ENCODE results near the gene APLP1.
A peak's percentile ranks its signal among the peaks of the same experiment; 100 is the strongest.
"Not testable (repeated sequence)": the region's sequence is repeated elsewhere in the genome, so short reads cannot be mapped to it uniquely, and the experiment has no call there.

The APLP1 gene

GRCh38 chr19:35852029-35852780 lies 16.2 kb upstream of the APLP1 start, which contains the start of gene NPHS1:
Gene NPHS1, minus strand, starts transcription at chr19:35852504. Its CDS starts 667 bp downstream, at chr19:35851837.
- DNase-seq (ENCODE audit: low spot score): no peak

GRCh38 chr19:35853038-35853756 lies 15.2 kb upstream of the APLP1 start:
- peak; percentile 78 for DNase-seq (ENCODE audit: low spot score)

- no peak for DNase-seq (ENCODE audit: low spot score)
Measured at GRCh38 chr19:35856546-35857149, 11.7 kb upstream of the APLP1 start, which contains the start of gene KIRREL2. Gene KIRREL2, plus strand, starts transcription at chr19:35856911. Its CDS starts 209 bp downstream, at chr19:35857120.

GRCh38 chr19:35858311-35858710 lies 10.1 kb upstream of the APLP1 start:
- DNase-seq (ENCODE audit: low spot score): no peak

GRCh38 chr19:35859414-35859813 lies 9.0 kb upstream of the APLP1 start:
- DNase-seq (ENCODE audit: low spot score): no peak

- DNase-seq (ENCODE audit: low spot score): no peak
Measured at GRCh38 chr19:35860436-35860817, 7.9 kb upstream of the APLP1 start.

- DNase-seq (ENCODE audit: low spot score): no peak
Measured at GRCh38 chr19:35860818-35861639, 7.3 kb upstream of the APLP1 start.

GRCh38 chr19:35861640-35862160 lies 6.7 kb upstream of the APLP1 start:
- DNase-seq (ENCODE audit: low spot score): no peak

GRCh38 chr19:35862528-35862927 lies 5.8 kb upstream of the APLP1 start:
- no peak for DNase-seq (ENCODE audit: low spot score)

GRCh38 chr19:35863018-35863417 lies 5.4 kb upstream of the APLP1 start:
- no peak for DNase-seq (ENCODE audit: low spot score)

GRCh38 chr19:35868823-35869326 lies 501 bp downstream of the APLP1 start:
- DNase-seq (ENCODE audit: low spot score): peak; percentile 23

- peak; percentile 91 for DNase-seq (ENCODE audit: low spot score)
Measured at GRCh38 chr19:35869327-35870123, 1.2 kb downstream of the APLP1 start.

- DNase-seq (ENCODE audit: low spot score): not testable (repeated sequence)
Measured at GRCh38 chr19:35870124-35870736, 1.9 kb downstream of the APLP1 start.

GRCh38 chr19:35870798-35871197 lies 2.4 kb downstream of the APLP1 start:
- DNase-seq (ENCODE audit: low spot score): no peak

GRCh38 chr19:35871611-35872010 lies 3.2 kb downstream of the APLP1 start:
- DNase-seq (ENCODE audit: low spot score): no peak

GRCh38 chr19:35872180-35872579 lies 3.8 kb downstream of the APLP1 start:
- no peak for DNase-seq (ENCODE audit: low spot score)

- DNase-seq (ENCODE audit: low spot score): no peak
Measured at GRCh38 chr19:35874392-35874930, 6.1 kb downstream of the APLP1 start.

- DNase-seq (ENCODE audit: low spot score): no peak
Measured at GRCh38 chr19:35879068-35879467, 10.7 kb downstream of the APLP1 start.

- peak; percentile 81 for DNase-seq (ENCODE audit: low spot score)
Measured at GRCh38 chr19:35879770-35880317, 11.5 kb downstream of the APLP1 start.
